Measurements from ENCODE around the gene IL17REL.

IL17REL gene

GRCh38 chr22:49954354-49954753 lies 58.2 kb downstream of the IL17REL start:
- DNase-seq (ENCODE audit: low read depth in 1 of 2, low spot score in 1 of 2), result peak in 1 of 2 experiments; percentile 42
- no peak for TF ChIP-seq JUND (IDR thresholded peaks at IDR 0.05; ENCODE audit: low read depth)
- in situ Hi-C loops (cut with HindIII; ENCODE audit: low pct_unique_long_range_greater_than_20kb, low sequenced_read_pairs), result no loop called here

GRCh38 chr22:49953680-49954344 lies 58.8 kb downstream of the IL17REL start:
- no peak for TF ChIP-seq JUND (IDR thresholded peaks at IDR 0.05; ENCODE audit: low read depth)
- no peak for DNase-seq (ENCODE audit: low read depth in 1 of 2, low spot score in 1 of 2)
- in situ Hi-C loops (cut with HindIII; ENCODE audit: low pct_unique_long_range_greater_than_20kb, low sequenced_read_pairs), result no loop called here

GRCh38 chr22:49953027-49953679 lies 59.4 kb downstream of the IL17REL start:
- in situ Hi-C loops (cut with HindIII; ENCODE audit: low pct_unique_long_range_greater_than_20kb, low sequenced_read_pairs), result no loop called here
- no peak for TF ChIP-seq JUND (IDR thresholded peaks at IDR 0.05; ENCODE audit: low read depth)
- peak in 1 of 2 experiments; percentile 87 for DNase-seq (ENCODE audit: low read depth in 1 of 2, low spot score in 1 of 2)

- DNase-seq (ENCODE audit: low read depth in 1 of 2, low spot score in 1 of 2), result peak in 1 of 2 experiments; percentile 72
- in situ Hi-C loops (cut with HindIII; ENCODE audit: low pct_unique_long_range_greater_than_20kb, low sequenced_read_pairs), result no loop called here
- TF ChIP-seq JUND (IDR thresholded peaks at IDR 0.05; ENCODE audit: low read depth), result no peak
Observed at GRCh38 chr22:49951986-49952896, 60.3 kb downstream of the IL17REL start.

GRCh38 chr22:49951678-49951985 lies 60.9 kb downstream of the IL17REL start:
- no peak for TF ChIP-seq JUND (IDR thresholded peaks at IDR 0.05; ENCODE audit: low read depth)
- in situ Hi-C loops (cut with HindIII; ENCODE audit: low pct_unique_long_range_greater_than_20kb, low sequenced_read_pairs), result no loop called here

GRCh38 chr22:49951000-49951677 lies 61.4 kb downstream of the IL17REL start:
- in situ Hi-C loops (cut with HindIII; ENCODE audit: low pct_unique_long_range_greater_than_20kb, low sequenced_read_pairs), result no loop called here
- TF ChIP-seq JUND (IDR thresholded peaks at IDR 0.05; ENCODE audit: low read depth), result 0 out of 2 replicates have a peak, but pooled peaks have one; percentile 10
- peak; percentile 73 to 96 for DNase-seq (ENCODE audit: low read depth in 1 of 2, low spot score in 1 of 2)

More at GRCh38 chr22:49951678-49951985, 60.9 kb downstream of the IL17REL start:
- DNase-seq (ENCODE audit: low read depth in 1 of 2, low spot score in 1 of 2), result peak in 1 of 2 experiments; percentile 37

GRCh38 chr22:49950396-49950994 lies 62.1 kb downstream of the IL17REL start:
- DNase-seq (ENCODE audit: low read depth in 1 of 2, low spot score in 1 of 2), result no peak
- TF ChIP-seq JUND (IDR thresholded peaks at IDR 0.05; ENCODE audit: low read depth), result no peak
- in situ Hi-C loops (cut with HindIII; ENCODE audit: low pct_unique_long_range_greater_than_20kb, low sequenced_read_pairs), result no loop called here

GRCh38 chr22:49949914-49950292 lies 62.7 kb downstream of the IL17REL start:
- in situ Hi-C loops (cut with HindIII; ENCODE audit: low pct_unique_long_range_greater_than_20kb, low sequenced_read_pairs), result no loop called here
- no peak for TF ChIP-seq JUND (IDR thresholded peaks at IDR 0.05; ENCODE audit: low read depth)
- DNase-seq (ENCODE audit: low read depth in 1 of 2, low spot score in 1 of 2), result no peak

GRCh38 chr22:49948958-49949913 lies 63.3 kb downstream of the IL17REL start:
- peak; percentile 66 to 95 for DNase-seq (ENCODE audit: low read depth in 1 of 2, low spot score in 1 of 2)

GRCh38 chr22:49948116-49948957 lies 64.2 kb downstream of the IL17REL start:
- DNase-seq (ENCODE audit: low read depth in 1 of 2, low spot score in 1 of 2), result peak in 1 of 2 experiments; percentile 45
- in situ Hi-C loops (cut with HindIII; ENCODE audit: low pct_unique_long_range_greater_than_20kb, low sequenced_read_pairs), result no loop called here
- TF ChIP-seq JUND (IDR thresholded peaks at IDR 0.05; ENCODE audit: low read depth), result no peak

More at GRCh38 chr22:49948958-49949913, 63.3 kb downstream of the IL17REL start:
- in situ Hi-C loops (cut with HindIII; ENCODE audit: low pct_unique_long_range_greater_than_20kb, low sequenced_read_pairs), result no loop called here
- no peak for TF ChIP-seq JUND (IDR thresholded peaks at IDR 0.05; ENCODE audit: low read depth)
